ENCODE data around the gene FHIP2A. TPM values are rescaled to one million over a fixed set of nuclear protein-coding genes. Genes with fewer than 3 reads are reported as not detected.
A peak's percentile ranks its signal among the peaks of the same experiment; 100 is the strongest.
"Not testable (repeated sequence)": the region's sequence is repeated elsewhere in the genome, so short reads cannot be mapped to it uniquely, and the experiment has no call there.

The FHIP2A gene
- total RNA-seq, 1 donor from 2014 or later: 48.2 TPM

- Mint-ChIP-seq H3K27me3 (ENCODE audit: low read depth) (no peaks in the 10 kb centered on the region), H3K4me3 (ENCODE audit: unreplicated experiment) (no peak overlapping the region), H3K9me3 (ENCODE audit: low read depth) (no peaks in the 10 kb centered on the region), H3K36me3 (ENCODE audit: low read depth) (peaks cover 25% of the 10 kb centered on the region), H3K27ac (ENCODE audit: unreplicated experiment) (no peak overlapping the region), H3K4me1 (ENCODE audit: low read depth) (peaks cover 6% of the 10 kb centered on the region)
- TF ChIP-seq CTCF (IDR thresholded peaks at IDR 0.05): no peak
- no peak for DNase-seq (ENCODE audit: low spot score)
Observed at GRCh38 chr10:114839901-114840300, 18.3 kb downstream of the FHIP2A start.

- no peak for TF ChIP-seq CTCF (IDR thresholded peaks at IDR 0.05)
- no peaks in the 10 kb centered on the region for H3K27me3 Mint-ChIP-seq (ENCODE audit: low read depth)
- no peaks in the 10 kb centered on the region for H3K9me3 Mint-ChIP-seq (ENCODE audit: low read depth)
- peaks cover 3% of the 10 kb centered on the region for H3K4me1 Mint-ChIP-seq (ENCODE audit: low read depth)
- no peak overlapping the region for H3K27ac Mint-ChIP-seq (ENCODE audit: unreplicated experiment)
- H3K4me3 Mint-ChIP-seq (ENCODE audit: unreplicated experiment): no peak overlapping the region
- H3K36me3 Mint-ChIP-seq (ENCODE audit: low read depth): peaks cover 44% of the 10 kb centered on the region
- DNase-seq (ENCODE audit: low spot score): no peak
Observed at GRCh38 chr10:114845978-114846693, 24.6 kb downstream of the FHIP2A start.

GRCh38 chr10:114847517-114847916 is 25.9 kb downstream of the FHIP2A start:
- H3K9me3 Mint-ChIP-seq (ENCODE audit: low read depth); H3K27me3 Mint-ChIP-seq (ENCODE audit: low read depth); H3K4me3 Mint-ChIP-seq (ENCODE audit: unreplicated experiment); DNase-seq (ENCODE audit: low spot score); H3K4me1 Mint-ChIP-seq (ENCODE audit: low read depth): not testable (repeated sequence)
- H3K36me3 Mint-ChIP-seq (ENCODE audit: low read depth): peaks cover 51% of the 10 kb centered on the region
- peak overlapping the region; percentile 54 for H3K27ac Mint-ChIP-seq (ENCODE audit: unreplicated experiment)

GRCh38 chr10:114849674-114850073 is 28.1 kb downstream of the FHIP2A start:
- peak overlapping the region; percentile 3 for H3K27ac Mint-ChIP-seq (ENCODE audit: unreplicated experiment)
- H3K36me3 Mint-ChIP-seq (ENCODE audit: low read depth): peaks cover 48% of the 10 kb centered on the region
- H3K27me3 Mint-ChIP-seq (ENCODE audit: low read depth): no peaks in the 10 kb centered on the region
- no peak overlapping the region for H3K4me3 Mint-ChIP-seq (ENCODE audit: unreplicated experiment)
- TF ChIP-seq CTCF (IDR thresholded peaks at IDR 0.05): no peak
- peaks cover 10% of the 10 kb centered on the region for H3K4me1 Mint-ChIP-seq (ENCODE audit: low read depth)
- no peak for DNase-seq (ENCODE audit: low spot score)
- H3K9me3 Mint-ChIP-seq (ENCODE audit: low read depth): no peaks in the 10 kb centered on the region

GRCh38 chr10:114850126-114850525 is 28.5 kb downstream of the FHIP2A start:
- DNase-seq (ENCODE audit: low spot score): no peak
- Mint-ChIP-seq H3K36me3 (ENCODE audit: low read depth) (peaks cover 49% of the 10 kb centered on the region), H3K4me3 (ENCODE audit: unreplicated experiment) (no peak overlapping the region), H3K27me3 (ENCODE audit: low read depth) (no peaks in the 10 kb centered on the region), H3K4me1 (ENCODE audit: low read depth) (peaks cover 15% of the 10 kb centered on the region), H3K27ac (ENCODE audit: unreplicated experiment) (no peak overlapping the region), H3K9me3 (ENCODE audit: low read depth) (no peaks in the 10 kb centered on the region)
- no peak for TF ChIP-seq CTCF (IDR thresholded peaks at IDR 0.05)

GRCh38 chr10:114851336-114851735 is 29.8 kb downstream of the FHIP2A start:
- no peak overlapping the region for H3K4me3 Mint-ChIP-seq (ENCODE audit: unreplicated experiment)
- H3K9me3 Mint-ChIP-seq (ENCODE audit: low read depth): no peaks in the 10 kb centered on the region
- peaks cover 27% of the 10 kb centered on the region for H3K4me1 Mint-ChIP-seq (ENCODE audit: low read depth)
- TF ChIP-seq CTCF (IDR thresholded peaks at IDR 0.05): no peak
- no peak overlapping the region for H3K27ac Mint-ChIP-seq (ENCODE audit: unreplicated experiment)
- peaks cover 46% of the 10 kb centered on the region for H3K36me3 Mint-ChIP-seq (ENCODE audit: low read depth)
- H3K27me3 Mint-ChIP-seq (ENCODE audit: low read depth): no peaks in the 10 kb centered on the region
- DNase-seq (ENCODE audit: low spot score): no peak

Data from chondrocyte (in vitro differentiated cells).